ENCODE data around the gene CXCL12.

DNA sequence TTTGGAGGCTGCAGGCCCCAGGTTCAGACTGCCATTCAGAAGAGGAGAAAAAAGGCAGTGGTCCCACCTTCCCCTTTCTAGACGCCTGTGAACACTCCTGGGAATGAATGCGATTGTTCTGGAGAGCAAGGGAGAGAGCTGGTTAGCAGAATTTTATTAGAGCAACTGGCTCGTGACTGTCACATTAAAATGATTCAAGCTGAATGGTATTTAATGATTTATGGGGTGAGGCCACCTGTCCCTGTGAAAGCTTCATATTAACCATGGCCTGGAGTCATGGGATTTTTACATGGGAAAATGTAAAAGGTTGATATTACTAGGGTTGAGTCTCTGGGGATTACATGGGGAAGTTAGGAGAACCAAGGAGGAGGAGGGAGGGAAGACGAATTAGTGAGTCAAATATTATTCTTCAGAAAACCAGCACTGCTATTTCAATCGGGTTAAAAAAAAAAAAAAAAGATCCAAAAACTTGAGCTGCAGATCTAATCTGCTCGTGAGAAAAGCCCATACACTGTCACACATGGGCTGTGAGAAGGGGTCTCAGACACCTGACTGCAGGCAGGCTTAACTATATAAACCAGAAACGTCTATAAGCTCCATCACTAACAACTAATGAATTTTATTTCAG lies 8.3 kb downstream of the CXCL12 start:
- TF ChIP-seq, protein P1, sequence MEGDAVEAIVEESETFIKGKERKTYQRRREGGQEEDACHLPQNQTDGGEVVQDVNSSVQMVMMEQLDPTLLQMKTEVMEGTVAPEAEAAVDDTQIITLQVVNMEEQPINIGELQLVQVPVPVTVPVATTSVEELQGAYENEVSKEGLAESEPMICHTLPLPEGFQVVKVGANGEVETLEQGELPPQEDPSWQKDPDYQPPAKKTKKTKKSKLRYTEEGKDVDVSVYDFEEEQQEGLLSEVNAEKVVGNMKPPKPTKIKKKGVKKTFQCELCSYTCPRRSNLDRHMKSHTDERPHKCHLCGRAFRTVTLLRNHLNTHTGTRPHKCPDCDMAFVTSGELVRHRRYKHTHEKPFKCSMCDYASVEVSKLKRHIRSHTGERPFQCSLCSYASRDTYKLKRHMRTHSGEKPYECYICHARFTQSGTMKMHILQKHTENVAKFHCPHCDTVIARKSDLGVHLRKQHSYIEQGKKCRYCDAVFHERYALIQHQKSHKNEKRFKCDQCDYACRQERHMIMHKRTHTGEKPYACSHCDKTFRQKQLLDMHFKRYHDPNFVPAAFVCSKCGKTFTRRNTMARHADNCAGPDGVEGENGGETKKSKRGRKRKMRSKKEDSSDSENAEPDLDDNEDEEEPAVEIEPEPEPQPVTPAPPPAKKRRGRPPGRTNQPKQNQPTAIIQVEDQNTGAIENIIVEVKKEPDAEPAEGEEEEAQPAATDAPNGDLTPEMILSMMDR (IDR thresholded peaks at IDR 0.05; ENCODE audit: poor library complexity, severe bottlenecking) = no peak
- TF ChIP-seq EP300 (conservative IDR thresholded peaks at IDR 0.05; ENCODE audit: poor library complexity, severe bottlenecking) (no peak), EZH2 (IDR thresholded peaks at IDR 0.05; ENCODE audit: borderline replicate concordance, insufficient read depth, low read length, poor library complexity, severe bottlenecking) (no peak), MXI1 (conservative IDR thresholded peaks at IDR 0.05; ENCODE audit: poor library complexity, severe bottlenecking) (no peak)
